GM12874 (cell line): ENCODE results near the gene PATZ1.

ENCODE experiments used
- CTCF ChIP-seq: IDR thresholded peaks from 2 replicates; pipeline ENCODE4 v1.5.1; 2011; ENCODE audit warnings: low read depth, mild to moderate bottlenecking, control low read depth, low read length, moderate library complexity; ENCODE audit not compliant: insufficient read depth

The PATZ1 gene

GRCh38 chr22:31323578-31324550 is 22.3 kb downstream of the PATZ1 start:
- TF ChIP-seq CTCF = no peak

GRCh38 chr22:31321421-31321820 is 24.7 kb downstream of the PATZ1 start:
- TF ChIP-seq CTCF = no peak

DNA sequence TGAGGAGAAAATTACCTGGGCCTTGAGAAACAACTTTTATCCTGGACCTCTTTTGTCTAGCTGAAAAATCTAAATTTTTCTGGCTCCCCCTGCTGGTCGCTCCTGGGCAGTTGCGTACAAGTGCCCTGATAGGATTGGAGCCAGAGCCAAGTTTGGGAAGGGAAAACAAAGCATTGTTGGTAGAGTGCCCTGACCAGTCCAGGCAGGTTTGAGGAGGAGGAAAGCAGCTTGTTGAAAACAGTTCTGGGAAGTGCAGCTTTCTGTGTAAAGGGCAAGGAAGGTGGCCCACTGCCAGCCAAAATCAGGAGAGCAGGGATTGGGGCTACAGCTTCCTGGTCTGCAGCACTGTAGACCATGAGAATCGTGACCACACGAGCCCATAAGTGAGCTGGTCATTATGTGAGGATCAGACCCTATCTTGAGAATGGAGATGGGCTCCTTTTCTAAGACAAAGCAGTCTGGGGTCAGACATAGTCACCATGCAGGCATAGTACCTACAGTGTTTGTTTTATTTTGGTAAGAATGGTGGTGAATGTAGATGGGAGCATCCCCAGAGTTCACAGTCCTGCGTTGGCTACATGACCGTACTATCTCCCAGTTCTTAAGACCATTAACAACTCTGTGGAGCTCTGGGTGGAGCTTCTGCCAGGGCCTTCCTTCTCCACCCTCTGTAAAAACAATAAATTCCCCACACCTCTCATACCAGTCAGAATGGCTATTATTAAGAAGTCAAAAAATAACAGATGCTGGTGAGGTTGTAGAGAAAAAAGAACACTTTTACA is 32.6 kb downstream of the PATZ1 start:
- TF ChIP-seq CTCF = peak; percentile 78

GRCh38 chr22:31308181-31308580 is 38.0 kb downstream of the PATZ1 start:
- TF ChIP-seq CTCF = no peak

DNA sequence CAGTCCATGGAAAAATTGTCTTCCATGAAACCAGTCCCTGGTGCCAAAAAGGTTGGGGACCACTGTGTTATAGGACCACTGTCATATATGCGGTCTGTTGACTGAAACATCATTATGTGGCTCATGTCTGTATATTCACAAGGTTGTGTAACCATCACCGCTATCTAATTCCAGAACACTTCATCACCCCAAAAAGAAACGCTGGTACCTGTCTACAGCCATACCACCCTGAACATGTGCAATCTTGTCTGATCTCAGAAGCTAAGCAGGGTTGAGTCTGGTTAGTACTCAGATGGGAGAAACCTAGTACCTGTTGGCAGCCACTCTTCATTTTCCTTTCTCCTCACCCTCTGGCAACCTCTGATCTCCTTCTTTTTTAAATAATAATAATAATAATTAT is 41.0 kb downstream of the PATZ1 start:
- no peak for TF ChIP-seq CTCF

- TF ChIP-seq CTCF = no peak
These were observed 43.6 kb downstream of the PATZ1 start for GRCh38 chr22:31302537-31302936.

DNA sequence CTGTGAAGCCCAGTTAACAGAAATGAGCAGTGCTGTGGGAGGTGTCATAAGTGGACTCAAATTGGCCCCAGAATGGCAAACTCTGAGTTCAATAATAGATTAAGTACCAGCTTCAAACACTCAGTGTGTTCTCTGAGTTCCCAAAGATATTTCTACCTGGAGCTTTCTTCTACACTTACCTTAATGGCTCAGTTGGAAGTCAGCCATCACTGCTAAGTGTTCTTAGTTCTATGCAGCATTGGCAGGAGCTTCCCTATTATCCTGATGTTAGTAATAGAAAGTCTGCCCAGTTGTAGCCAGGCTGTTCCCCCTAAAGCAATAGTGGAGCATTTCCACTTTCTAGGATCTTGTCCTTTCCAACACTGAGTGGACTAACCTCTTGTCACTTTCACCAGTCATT is 44.1 kb downstream of the PATZ1 start:
- no peak for TF ChIP-seq CTCF
